NB4 (cell line): ENCODE data around the gene SKIC2.

Experiments used
- DNase-seq: peaks from one replicate; pipeline ENCODE4 v3.0.0; 2010; ENCODE audit warnings: low read depth
- H3K4me3 ChIP-seq: one replicate; pipeline ENCODE4 v1.5.1; 2011; ENCODE audit warnings: mild to moderate bottlenecking, low read depth, low read length, moderate library complexity
- CTCF ChIP-seq: IDR thresholded peaks from one replicate; pipeline ENCODE4 v1.5.1; 2012; ENCODE audit warnings: low read depth, low read length
- MYC ChIP-seq: IDR thresholded peaks from 2 replicates; pipeline ENCODE4 v1.6.1; 2011; ENCODE audit warnings: low read depth, low read length
- POLR2A ChIP-seq: IDR thresholded peaks from 2 replicates; pipeline ENCODE4 v1.6.1; 2011; ENCODE audit warnings: mild to moderate bottlenecking; ENCODE audit not compliant: insufficient read length; ENCODE audit errors: extremely low read depth
- TF ChIP-seq, protein P1 (sequence below): IDR thresholded peaks from 2 replicates; pipeline ENCODE4 v1.6.1; 2011; ENCODE audit warnings: low read depth, low read length

The SKIC2 gene

DNA sequence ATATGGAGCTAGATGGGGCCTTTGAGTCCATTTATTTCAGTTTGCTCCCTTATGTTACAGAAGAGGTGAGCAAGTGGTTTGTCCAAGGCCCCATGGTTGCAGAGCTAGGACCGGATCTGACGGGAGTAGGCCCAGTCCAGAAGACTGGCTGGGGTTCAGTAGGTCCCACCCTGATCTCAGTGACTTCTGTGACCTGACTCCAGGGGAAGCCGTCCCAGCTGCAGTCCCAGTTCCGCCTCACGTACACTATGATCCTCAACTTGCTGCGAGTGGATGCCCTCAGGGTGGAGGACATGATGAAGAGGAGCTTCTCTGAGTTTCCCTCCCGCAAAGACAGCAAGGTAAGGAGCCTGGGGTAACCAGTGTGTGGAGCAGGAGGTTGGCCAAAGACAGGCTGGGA, 7.5 kb downstream of the SKIC2 start:
- TF ChIP-seq, protein P1, sequence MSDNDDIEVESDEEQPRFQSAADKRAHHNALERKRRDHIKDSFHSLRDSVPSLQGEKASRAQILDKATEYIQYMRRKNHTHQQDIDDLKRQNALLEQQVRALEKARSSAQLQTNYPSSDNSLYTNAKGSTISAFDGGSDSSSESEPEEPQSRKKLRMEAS = no peak
- TF ChIP-seq MYC (no peak), CTCF (no peak), POLR2A (no peak)
- H3K4me3 ChIP-seq = no peak overlapping the region
- DNase-seq = no peak

GRCh38 chr6:31966997-31967925, 8.3 kb downstream of the SKIC2 start:
- no peak overlapping the region for H3K4me3 ChIP-seq
- DNase-seq = no peak
- no peak for TF ChIP-seq POLR2A
- TF ChIP-seq CTCF = no peak
- TF ChIP-seq, protein P1 = no peak
- no peak for TF ChIP-seq MYC

- TF ChIP-seq, protein P1 = no peak
- TF ChIP-seq MYC (no peak), CTCF (no peak), POLR2A (no peak)
Measured at GRCh38 chr6:31967926-31968320, 8.9 kb downstream of the SKIC2 start.

GRCh38 chr6:31968326-31968725, 9.4 kb downstream of the SKIC2 start:
- DNase-seq = no peak
- no peak overlapping the region for H3K4me3 ChIP-seq
- TF ChIP-seq CTCF = no peak
- TF ChIP-seq, protein P1 = no peak
- no peak for TF ChIP-seq POLR2A
- TF ChIP-seq MYC = no peak

More at GRCh38 chr6:31967926-31968320, 8.9 kb downstream of the SKIC2 start:
- no peak overlapping the region for H3K4me3 ChIP-seq
- no peak for DNase-seq

- DNase-seq = no peak
- H3K4me3 ChIP-seq = no peak overlapping the region
- TF ChIP-seq POLR2A (no peak), CTCF (no peak)
Measured at GRCh38 chr6:31968791-31969711, 10.1 kb downstream of the SKIC2 start.
